ENCODE results near the gene CACNA1A.

GRCh38 chr19:13284929-13285928, 221.1 kb downstream of the CACNA1A start:
- TF ChIP-seq CTCF (IDR thresholded peaks at IDR 0.05) (no peak), EZH2 (IDR thresholded peaks at IDR 0.05) (no peak)

All from neural progenitor cell (in vitro differentiated cells).